SK-N-SH (cell line): Measurements from ENCODE around the gene NTM. TPM values are rescaled to one million over a fixed set of nuclear protein-coding genes. Genes with fewer than 3 reads are reported as not detected.

Source experiments
- CTCF ChIA-PET: fragments of 300-600, 350-600 bp; formaldehyde crosslinking; extraction: SDS; loops from one replicate; lab custom pipeline; 2021; lab: Yijun Ruan, JAX
- POLR2A ChIA-PET: fragments of 350-600 bp; sonication (Branson Sonifier 250); formaldehyde crosslinking; extraction: SDS; loops from one replicate; lab custom pipeline; 2020; ENCODE audit warnings: antibody characterized with exemption, inconsistent platforms; lab: Yijun Ruan, JAX
- DNase-seq: peaks from one replicate; pipeline ENCODE4 v3.0.0; 2012
- H2AFZ ChIP-seq: fragments of 200-600 bp; sonication (generic); 2 replicates; pipeline ENCODE4 v1.8.1; 2016; ENCODE audit warnings: antibody characterized with exemption, mild to moderate bottlenecking, low read depth
- H3F3A ChIP-seq: fragments of 200-600 bp; sonication (generic); replicated peaks from 2 replicates; pipeline ENCODE3; 2016; ENCODE audit warnings: antibody characterized with exemption, mild to moderate bottlenecking; ENCODE audit not compliant: insufficient read depth
- H3K27ac ChIP-seq, 2 experiments: fragments of 200-500 bp in 1 of 2; fragments of 200-600 bp in 1 of 2; sonication (Bioruptor generic) in 1 of 2; sonication (generic), shearing (Covaris generic) in 1 of 2; 2 replicates each; pipeline versions ENCODE4 v1.5.1 to v1.6.1; 2014 to 2016; ENCODE audit warnings: low read depth in 2 of 2, inconsistent platforms in 1 of 2, low read length in 1 of 2, mild to moderate bottlenecking in 1 of 2, mixed read lengths in 1 of 2
- H3K27me3 ChIP-seq: fragments of 200-600 bp; sonication (generic), shearing (Covaris generic); 2 replicates; pipeline ENCODE4 v1.6.1; 2016; ENCODE audit warnings: mixed run types; ENCODE audit not compliant: insufficient read depth
- H3K36me3 ChIP-seq, 2 experiments: fragments of 200-500 bp in 1 of 2; fragments of 200-600 bp in 1 of 2; sonication (Bioruptor generic) in 1 of 2; sonication (generic) in 1 of 2; replicated peaks in 1 of 2; 2 replicates each; pipeline versions ENCODE3 to v1.5.1; 2014 to 2016; ENCODE audit warnings: low read length in 1 of 2, mild to moderate bottlenecking in 1 of 2; ENCODE audit not compliant: insufficient read depth in 2 of 2, control insufficient read depth in 1 of 2
- H3K4me1 ChIP-seq, 2 experiments: fragments of 200-500 bp in 1 of 2; fragments of 200-600 bp in 1 of 2; sonication (Bioruptor generic) in 1 of 2; sonication (generic), shearing (Covaris generic) in 1 of 2; 2 replicates each; pipeline versions ENCODE4 v1.5.1 to v1.6.1; 2014 to 2016; ENCODE audit warnings: low read depth in 1 of 2, low read length in 1 of 2, mixed run types in 1 of 2; ENCODE audit not compliant: insufficient read depth in 2 of 2, control insufficient read depth in 1 of 2
- H3K4me2 ChIP-seq: fragments of 200-600 bp; sonication (generic), shearing (Covaris generic); 2 replicates; pipeline ENCODE4 v1.6.1; 2017; ENCODE audit warnings: mixed run types
- H3K4me3 ChIP-seq, 2 experiments: fragments of 200-500 bp in 1 of 2; fragments of 200-600 bp in 1 of 2; sonication (Bioruptor generic) in 1 of 2; sonication (generic), shearing (Covaris generic) in 1 of 2; 2 replicates each; pipeline versions ENCODE4 v1.5.1 to v1.8.1; 2014 to 2016; ENCODE audit warnings: low read depth in 2 of 2, inconsistent platforms in 1 of 2, low read length in 1 of 2, mild to moderate bottlenecking in 1 of 2, mixed read lengths in 1 of 2, moderate library complexity in 1 of 2
- H3K79me2 ChIP-seq: fragments of 200-600 bp; sonication (generic); 2 replicates; pipeline ENCODE4 v1.8.1; 2017; ENCODE audit warnings: mild to moderate bottlenecking; ENCODE audit not compliant: insufficient read depth
- H3K9ac ChIP-seq: fragments of 200-600 bp; sonication (generic); 2 replicates; pipeline ENCODE4 v1.6.1; 2017; ENCODE audit warnings: mixed run types
- H3K9me2 ChIP-seq: fragments of 200-600 bp; sonication (generic); 2 replicates; pipeline ENCODE4 v1.6.1; 2017; ENCODE audit warnings: mixed run types
- H3K9me3 ChIP-seq: fragments of 200-600 bp; sonication (generic); 2 replicates; pipeline ENCODE4 v1.6.1; 2017; ENCODE audit warnings: mixed run types, mild to moderate bottlenecking, moderate library complexity
- H4K20me1 ChIP-seq: fragments of 200-600 bp; sonication (generic); 2 replicates; pipeline ENCODE4 v1.6.1; 2017; ENCODE audit warnings: mild to moderate bottlenecking, mixed run types; ENCODE audit not compliant: insufficient read depth
- ELF1 ChIP-seq: IDR thresholded peaks from 2 replicates; pipeline ENCODE4 v1.4.0; 2012
- FOSL2 ChIP-seq: IDR thresholded peaks from 2 replicates; pipeline ENCODE4 v1.4.0; 2012; ENCODE audit warnings: low read depth, mild to moderate bottlenecking, moderate library complexity, borderline replicate concordance
- MEF2A ChIP-seq: IDR thresholded peaks from 2 replicates; pipeline ENCODE4 v1.4.0; 2012; ENCODE audit warnings: low read depth, borderline replicate concordance
- MXI1 ChIP-seq: IDR thresholded peaks from 2 replicates; pipeline ENCODE4 v1.6.1; 2012; ENCODE audit warnings: mild to moderate bottlenecking, low read depth, low read length, improper control_type of control experiment
- NFIC ChIP-seq: IDR thresholded peaks from 2 replicates; pipeline ENCODE4 v1.4.0; 2012; ENCODE audit warnings: borderline replicate concordance
- NRF1 ChIP-seq: IDR thresholded peaks from 2 replicates; pipeline ENCODE4 v1.6.1; 2012; ENCODE audit warnings: low read depth, mild to moderate bottlenecking, low read length
- POLR2AphosphoS5 ChIP-seq: IDR thresholded peaks from 2 replicates; pipeline ENCODE4 v1.6.1; 2012; ENCODE audit warnings: low read depth, low read length
- RFX5 ChIP-seq: IDR thresholded peaks from 2 replicates; pipeline ENCODE4 v1.6.1; 2012; ENCODE audit warnings: mild to moderate bottlenecking, improper control_type of control experiment, low read length
- SIN3A ChIP-seq: IDR thresholded peaks from 2 replicates; pipeline ENCODE4 v1.6.1; 2012; ENCODE audit warnings: low read depth, mild to moderate bottlenecking, low read length, moderate library complexity, borderline replicate concordance
- SMC3 ChIP-seq: IDR thresholded peaks from 2 replicates; pipeline ENCODE4 v1.6.1; 2012; ENCODE audit warnings: low read depth, low read length, improper control_type of control experiment
- TAF1 ChIP-seq: IDR thresholded peaks from 2 replicates; pipeline ENCODE4 v1.6.1; 2012; ENCODE audit warnings: low read depth, mild to moderate bottlenecking, low read length, moderate library complexity, borderline replicate concordance
- TEAD4 ChIP-seq: IDR thresholded peaks from 2 replicates; pipeline ENCODE4 v1.4.0; 2012; ENCODE audit warnings: mild to moderate bottlenecking, borderline replicate concordance; ENCODE audit not compliant: insufficient read depth
- YY1 ChIP-seq: IDR thresholded peaks from 2 replicates; pipeline ENCODE4 v1.4.0; 2012; ENCODE audit warnings: low read depth, mild to moderate bottlenecking
- WGBS: methylation state at CpG from one replicate; pipeline ENCODE4 v1.1.6; 2017; ENCODE audit warnings: low lambda C conversion rate; 5-methylcytosine and 5-hydroxymethylcytosine counted together
- polyA plus RNA-seq, 3 experiments: library from polyadenylated mRNA; depleted of rRNA; stranded (reverse); fragments of >200 nt; gene quantifications; 2 replicates each; pipeline ENCODE4 v1.2.3, GENCODE V29; 2012
- TF ChIP-seq, protein P1 (sequence below): fragments of 200-600 bp; sonication (generic); IDR thresholded peaks from 2 replicates; pipeline ENCODE4 v1.6.1; 2017; ENCODE audit warnings: antibody characterized with exemption, mild to moderate bottlenecking, moderate library complexity
- TF ChIP-seq, protein P2 (sequence below): fragments of 150-350 bp; IDR thresholded peaks from 2 replicates; pipeline ENCODE4 v1.6.1; 2016; ENCODE audit warnings: mild to moderate bottlenecking, low read depth, low read length
- TF ChIP-seq, protein P3 (sequence below): IDR thresholded peaks from 2 replicates; pipeline ENCODE4; 2012
- TF ChIP-seq, protein P4 (sequence below): IDR thresholded peaks from 2 replicates; pipeline ENCODE4 v1.4.0; 2012; ENCODE audit warnings: low read depth
- TF ChIP-seq, protein P5 (sequence below): fragments of 150-350 bp; IDR thresholded peaks from 2 replicates; pipeline ENCODE4 v1.6.1; 2017; ENCODE audit warnings: antibody characterized with exemption, low read length, low read depth, borderline replicate concordance
- TF ChIP-seq, protein P6 (sequence below): IDR thresholded peaks from 2 replicates; pipeline ENCODE4 v1.6.1; 2012; ENCODE audit warnings: mild to moderate bottlenecking, low read depth, low read length, moderate library complexity

NTM gene
- polyA plus RNA-seq, 1 of the 3 experiments (the other 2 are of a cell fraction) = 20.0 TPM

DNA sequence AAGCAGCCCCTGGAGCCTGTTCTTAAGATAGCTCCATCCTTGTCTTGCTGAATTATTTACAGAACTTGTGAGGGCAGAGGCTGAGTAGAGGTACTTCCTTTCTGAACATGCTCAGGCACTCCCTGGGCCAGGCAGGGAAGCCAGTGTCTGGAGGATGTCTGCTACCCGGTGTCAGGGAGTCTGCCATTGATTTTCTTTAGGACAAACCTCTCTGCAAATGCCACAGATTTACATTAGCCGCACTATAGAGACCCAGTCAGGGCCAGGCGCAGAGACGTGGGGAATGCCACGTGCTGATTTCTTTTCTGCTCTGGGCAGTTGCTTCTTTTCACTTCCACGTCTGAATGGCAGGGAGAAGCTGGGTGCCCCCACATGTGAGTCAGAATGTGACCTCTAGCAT is 585.5 kb downstream of the NTM start:
- Histone ChIP-seq H2AFZ (no peak overlapping the region), H3K9me3 (no peaks in the 10 kb centered on the region), H3K4me3 (no peak overlapping the region), H3K4me2 (no peak overlapping the region), H3K4me1 (peaks cover 0 to 6% of the 10 kb centered on the region in 2 experiments; a peak in 1 of 4 replicates), H3K79me2 (no peaks in the 10 kb centered on the region), H3K9ac (no peak overlapping the region), H4K20me1 (no peaks in the 10 kb centered on the region), H3F3A (no peaks in the 10 kb centered on the region), H3K36me3 (peaks cover 0 to 4% of the 10 kb centered on the region in 2 experiments), H3K9me2 (no peaks in the 10 kb centered on the region), H3K27me3 (no peaks in the 10 kb centered on the region), H3K27ac (no peak overlapping the region)
- ChIA-PET POLR2A (no interaction called here), CTCF (interaction anchor here (0.9 kb wide), 1 partner anchor 12 kb away, joined by 5 read pairs; no protein-coding TSS in a partner anchor)
- WGBS = 68% methylated on average over 6 of the region's 6 CpGs
- DNase-seq = no peak
- TF ChIP-seq, protein P1, sequence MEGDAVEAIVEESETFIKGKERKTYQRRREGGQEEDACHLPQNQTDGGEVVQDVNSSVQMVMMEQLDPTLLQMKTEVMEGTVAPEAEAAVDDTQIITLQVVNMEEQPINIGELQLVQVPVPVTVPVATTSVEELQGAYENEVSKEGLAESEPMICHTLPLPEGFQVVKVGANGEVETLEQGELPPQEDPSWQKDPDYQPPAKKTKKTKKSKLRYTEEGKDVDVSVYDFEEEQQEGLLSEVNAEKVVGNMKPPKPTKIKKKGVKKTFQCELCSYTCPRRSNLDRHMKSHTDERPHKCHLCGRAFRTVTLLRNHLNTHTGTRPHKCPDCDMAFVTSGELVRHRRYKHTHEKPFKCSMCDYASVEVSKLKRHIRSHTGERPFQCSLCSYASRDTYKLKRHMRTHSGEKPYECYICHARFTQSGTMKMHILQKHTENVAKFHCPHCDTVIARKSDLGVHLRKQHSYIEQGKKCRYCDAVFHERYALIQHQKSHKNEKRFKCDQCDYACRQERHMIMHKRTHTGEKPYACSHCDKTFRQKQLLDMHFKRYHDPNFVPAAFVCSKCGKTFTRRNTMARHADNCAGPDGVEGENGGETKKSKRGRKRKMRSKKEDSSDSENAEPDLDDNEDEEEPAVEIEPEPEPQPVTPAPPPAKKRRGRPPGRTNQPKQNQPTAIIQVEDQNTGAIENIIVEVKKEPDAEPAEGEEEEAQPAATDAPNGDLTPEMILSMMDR = no peak
- no peak for TF ChIP-seq POLR2AphosphoS5
- TF ChIP-seq SIN3A = no peak
- TF ChIP-seq, protein P2, sequence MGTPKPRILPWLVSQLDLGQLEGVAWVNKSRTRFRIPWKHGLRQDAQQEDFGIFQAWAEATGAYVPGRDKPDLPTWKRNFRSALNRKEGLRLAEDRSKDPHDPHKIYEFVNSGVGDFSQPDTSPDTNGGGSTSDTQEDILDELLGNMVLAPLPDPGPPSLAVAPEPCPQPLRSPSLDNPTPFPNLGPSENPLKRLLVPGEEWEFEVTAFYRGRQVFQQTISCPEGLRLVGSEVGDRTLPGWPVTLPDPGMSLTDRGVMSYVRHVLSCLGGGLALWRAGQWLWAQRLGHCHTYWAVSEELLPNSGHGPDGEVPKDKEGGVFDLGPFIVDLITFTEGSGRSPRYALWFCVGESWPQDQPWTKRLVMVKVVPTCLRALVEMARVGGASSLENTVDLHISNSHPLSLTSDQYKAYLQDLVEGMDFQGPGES = no peak
- TF ChIP-seq NFIC = no peak
- TF ChIP-seq, all 33 proteins: peak for 0

DNA sequence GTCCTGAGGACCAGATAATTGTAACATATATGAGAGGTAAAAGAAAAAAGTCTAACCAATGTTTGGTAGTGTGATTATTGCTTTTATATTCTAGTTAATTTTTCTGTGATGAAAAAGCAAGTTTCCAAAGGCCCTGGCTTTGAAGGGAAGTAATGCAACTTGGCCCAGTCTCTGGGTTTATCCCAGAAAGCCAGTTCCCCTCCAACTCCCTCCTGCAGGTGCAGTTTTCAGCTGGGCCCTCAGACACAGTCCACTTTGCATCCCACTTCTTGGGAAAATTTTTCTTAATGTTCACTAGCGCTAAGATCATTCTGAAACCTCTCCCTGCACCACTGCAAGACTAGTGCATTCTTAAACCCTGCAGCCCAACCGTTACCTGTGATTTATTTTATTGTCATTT is 586.8 kb downstream of the NTM start:
- Histone ChIP-seq H3K27ac (no peak overlapping the region), H3F3A (no peaks in the 10 kb centered on the region), H3K4me1 (peaks cover 0 to 6% of the 10 kb centered on the region in 2 experiments; a peak in 1 of 4 replicates), H3K9me3 (no peaks in the 10 kb centered on the region), H3K9ac (no peak overlapping the region), H3K4me3 (no peak overlapping the region), H3K4me2 (no peak overlapping the region), H3K9me2 (no peaks in the 10 kb centered on the region), H4K20me1 (no peaks in the 10 kb centered on the region), H3K36me3 (peaks cover 0 to 4% of the 10 kb centered on the region in 2 experiments), H3K79me2 (no peaks in the 10 kb centered on the region), H2AFZ (no peak overlapping the region), H3K27me3 (no peaks in the 10 kb centered on the region)
- CTCF ChIA-PET = no interaction called here
- POLR2A ChIA-PET = no interaction called here
- WGBS = 83% methylated on average over 2 of the region's 2 CpGs
- DNase-seq = no peak
- TF ChIP-seq NRF1 (no peak), POLR2AphosphoS5 (no peak), MXI1 (no peak), YY1 (no peak), FOSL2 (no peak), SMC3 (no peak), NFIC (no peak), TAF1 (no peak), MEF2A (no peak), RFX5 (no peak), ELF1 (no peak), TEAD4 (no peak)
- TF ChIP-seq, protein P3, sequence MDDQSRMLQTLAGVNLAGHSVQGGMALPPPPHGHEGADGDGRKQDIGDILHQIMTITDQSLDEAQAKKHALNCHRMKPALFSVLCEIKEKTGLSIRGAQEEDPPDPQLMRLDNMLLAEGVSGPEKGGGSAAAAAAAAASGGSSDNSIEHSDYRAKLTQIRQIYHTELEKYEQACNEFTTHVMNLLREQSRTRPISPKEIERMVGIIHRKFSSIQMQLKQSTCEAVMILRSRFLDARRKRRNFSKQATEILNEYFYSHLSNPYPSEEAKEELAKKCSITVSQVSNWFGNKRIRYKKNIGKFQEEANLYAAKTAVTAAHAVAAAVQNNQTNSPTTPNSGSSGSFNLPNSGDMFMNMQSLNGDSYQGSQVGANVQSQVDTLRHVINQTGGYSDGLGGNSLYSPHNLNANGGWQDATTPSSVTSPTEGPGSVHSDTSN = no peak
- TF ChIP-seq, protein P4, sequence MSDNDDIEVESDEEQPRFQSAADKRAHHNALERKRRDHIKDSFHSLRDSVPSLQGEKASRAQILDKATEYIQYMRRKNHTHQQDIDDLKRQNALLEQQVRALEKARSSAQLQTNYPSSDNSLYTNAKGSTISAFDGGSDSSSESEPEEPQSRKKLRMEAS = no peak
- TF ChIP-seq, protein P5, sequence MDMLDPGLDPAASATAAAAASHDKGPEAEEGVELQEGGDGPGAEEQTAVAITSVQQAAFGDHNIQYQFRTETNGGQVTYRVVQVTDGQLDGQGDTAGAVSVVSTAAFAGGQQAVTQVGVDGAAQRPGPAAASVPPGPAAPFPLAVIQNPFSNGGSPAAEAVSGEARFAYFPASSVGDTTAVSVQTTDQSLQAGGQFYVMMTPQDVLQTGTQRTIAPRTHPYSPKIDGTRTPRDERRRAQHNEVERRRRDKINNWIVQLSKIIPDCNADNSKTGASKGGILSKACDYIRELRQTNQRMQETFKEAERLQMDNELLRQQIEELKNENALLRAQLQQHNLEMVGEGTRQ = no peak
- TF ChIP-seq, protein P6, sequence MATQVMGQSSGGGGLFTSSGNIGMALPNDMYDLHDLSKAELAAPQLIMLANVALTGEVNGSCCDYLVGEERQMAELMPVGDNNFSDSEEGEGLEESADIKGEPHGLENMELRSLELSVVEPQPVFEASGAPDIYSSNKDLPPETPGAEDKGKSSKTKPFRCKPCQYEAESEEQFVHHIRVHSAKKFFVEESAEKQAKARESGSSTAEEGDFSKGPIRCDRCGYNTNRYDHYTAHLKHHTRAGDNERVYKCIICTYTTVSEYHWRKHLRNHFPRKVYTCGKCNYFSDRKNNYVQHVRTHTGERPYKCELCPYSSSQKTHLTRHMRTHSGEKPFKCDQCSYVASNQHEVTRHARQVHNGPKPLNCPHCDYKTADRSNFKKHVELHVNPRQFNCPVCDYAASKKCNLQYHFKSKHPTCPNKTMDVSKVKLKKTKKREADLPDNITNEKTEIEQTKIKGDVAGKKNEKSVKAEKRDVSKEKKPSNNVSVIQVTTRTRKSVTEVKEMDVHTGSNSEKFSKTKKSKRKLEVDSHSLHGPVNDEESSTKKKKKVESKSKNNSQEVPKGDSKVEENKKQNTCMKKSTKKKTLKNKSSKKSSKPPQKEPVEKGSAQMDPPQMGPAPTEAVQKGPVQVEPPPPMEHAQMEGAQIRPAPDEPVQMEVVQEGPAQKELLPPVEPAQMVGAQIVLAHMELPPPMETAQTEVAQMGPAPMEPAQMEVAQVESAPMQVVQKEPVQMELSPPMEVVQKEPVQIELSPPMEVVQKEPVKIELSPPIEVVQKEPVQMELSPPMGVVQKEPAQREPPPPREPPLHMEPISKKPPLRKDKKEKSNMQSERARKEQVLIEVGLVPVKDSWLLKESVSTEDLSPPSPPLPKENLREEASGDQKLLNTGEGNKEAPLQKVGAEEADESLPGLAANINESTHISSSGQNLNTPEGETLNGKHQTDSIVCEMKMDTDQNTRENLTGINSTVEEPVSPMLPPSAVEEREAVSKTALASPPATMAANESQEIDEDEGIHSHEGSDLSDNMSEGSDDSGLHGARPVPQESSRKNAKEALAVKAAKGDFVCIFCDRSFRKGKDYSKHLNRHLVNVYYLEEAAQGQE = no peak
